DMS79 (cell line): ENCODE measurements around the gene ABCA10.

Experiments
- DNase-seq: peaks from one replicate; lab custom pipeline; 2025; lab: John Stamatoyannopoulos, UW

Gene ABCA10

DNA sequence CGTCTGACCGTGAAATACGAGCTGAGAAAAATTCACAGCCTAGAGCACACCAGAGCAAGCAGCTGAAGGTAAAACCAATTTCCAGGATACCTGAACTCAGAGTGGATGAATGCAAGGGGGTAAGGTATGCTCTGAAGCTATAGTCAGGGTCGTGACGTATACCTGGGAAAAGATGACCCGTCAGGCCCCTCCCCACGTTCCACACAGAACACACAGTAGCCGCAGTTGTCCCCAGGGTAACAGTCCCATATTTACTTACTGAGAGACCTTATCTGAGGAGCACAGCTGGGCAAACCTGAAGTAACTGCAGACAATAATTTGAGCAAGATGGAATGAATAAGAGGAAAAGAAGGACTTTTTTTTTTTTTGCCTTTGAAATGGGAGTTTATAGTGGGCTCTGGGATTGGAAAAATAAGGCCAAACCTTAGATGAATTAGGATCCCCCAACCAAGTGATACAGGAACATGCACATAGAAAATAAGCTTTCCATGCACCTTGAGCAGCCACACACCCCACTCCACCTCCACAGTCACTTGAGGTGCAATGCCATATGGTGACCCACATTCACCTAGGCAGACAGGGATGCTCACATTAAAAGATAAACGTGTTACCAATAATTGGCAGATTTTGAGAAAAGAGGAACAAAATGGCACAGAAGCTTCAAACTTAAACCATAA lies 124.9 kb downstream of the ABCA10 start:
- DNase-seq: no peak

DNA sequence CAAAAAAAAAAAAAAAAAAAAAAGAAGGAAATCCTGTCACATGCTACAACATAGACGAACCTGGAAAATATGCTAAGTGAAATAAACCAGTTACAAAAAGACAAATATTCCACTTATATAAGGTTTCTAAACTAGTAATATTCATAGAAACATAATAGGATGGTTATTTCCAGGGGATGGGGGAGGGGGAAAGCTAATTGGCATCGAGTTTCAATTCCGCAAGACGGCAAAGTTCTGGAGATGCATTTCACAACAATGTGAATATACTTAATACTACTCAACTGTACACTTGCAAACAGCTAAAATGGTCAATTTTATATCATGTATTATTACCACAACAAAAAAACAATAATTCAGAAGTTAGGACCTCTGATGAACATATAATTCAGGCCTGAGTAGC lies 130.0 kb downstream of the ABCA10 start:
- no peak for DNase-seq
